ENCODE measurements around the gene SLC10A6.

The SLC10A6 gene

GRCh38 chr4:86834901-86835300 is 14.3 kb downstream of the SLC10A6 start:
- DNase-seq (ENCODE audit: extremely low read depth, insufficient read length), result no peak
- no peaks in the 10 kb centered on the region for H3K36me3 ChIP-seq (ENCODE audit: control insufficient read depth, insufficient read depth, low read length)

DNA sequence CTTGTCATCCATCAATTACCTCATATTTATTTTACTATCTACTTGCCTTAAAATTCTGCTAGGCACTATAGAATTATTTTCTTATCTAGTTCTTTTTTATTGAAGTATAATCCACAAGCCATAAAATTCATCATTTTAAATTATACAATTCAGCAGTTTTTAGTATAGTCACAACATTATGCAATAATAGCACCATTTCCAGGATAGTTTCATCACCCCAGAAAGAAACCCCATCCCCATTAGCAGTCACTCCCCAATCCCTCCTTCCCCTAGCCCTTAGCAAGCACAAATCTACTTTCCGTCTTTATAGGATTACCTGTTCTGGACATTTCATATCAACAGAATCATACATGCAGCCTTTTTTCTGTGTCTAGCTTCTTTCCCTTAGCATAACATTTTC is 15.6 kb downstream of the SLC10A6 start:
- TF ChIP-seq, protein P1, sequence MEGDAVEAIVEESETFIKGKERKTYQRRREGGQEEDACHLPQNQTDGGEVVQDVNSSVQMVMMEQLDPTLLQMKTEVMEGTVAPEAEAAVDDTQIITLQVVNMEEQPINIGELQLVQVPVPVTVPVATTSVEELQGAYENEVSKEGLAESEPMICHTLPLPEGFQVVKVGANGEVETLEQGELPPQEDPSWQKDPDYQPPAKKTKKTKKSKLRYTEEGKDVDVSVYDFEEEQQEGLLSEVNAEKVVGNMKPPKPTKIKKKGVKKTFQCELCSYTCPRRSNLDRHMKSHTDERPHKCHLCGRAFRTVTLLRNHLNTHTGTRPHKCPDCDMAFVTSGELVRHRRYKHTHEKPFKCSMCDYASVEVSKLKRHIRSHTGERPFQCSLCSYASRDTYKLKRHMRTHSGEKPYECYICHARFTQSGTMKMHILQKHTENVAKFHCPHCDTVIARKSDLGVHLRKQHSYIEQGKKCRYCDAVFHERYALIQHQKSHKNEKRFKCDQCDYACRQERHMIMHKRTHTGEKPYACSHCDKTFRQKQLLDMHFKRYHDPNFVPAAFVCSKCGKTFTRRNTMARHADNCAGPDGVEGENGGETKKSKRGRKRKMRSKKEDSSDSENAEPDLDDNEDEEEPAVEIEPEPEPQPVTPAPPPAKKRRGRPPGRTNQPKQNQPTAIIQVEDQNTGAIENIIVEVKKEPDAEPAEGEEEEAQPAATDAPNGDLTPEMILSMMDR (IDR thresholded peaks at IDR 0.05; ENCODE audit: insufficient read depth, low read length, poor library complexity, severe bottlenecking), result no peak
- Histone ChIP-seq H3K36me3 (ENCODE audit: control insufficient read depth, insufficient read depth, low read length) (no peaks in the 10 kb centered on the region), H3K27me3 (replicated peaks; ENCODE audit: control insufficient read depth, insufficient read depth, low read length) (no peaks in the 10 kb centered on the region; the same call in 1 of the 2 replicates), H3K4me3 (replicated peaks; ENCODE audit: low read depth, low read length) (no peak overlapping the region)
- DNase-seq (ENCODE audit: extremely low read depth, insufficient read length), result no peak

More at GRCh38 chr4:86834901-86835300, 14.3 kb downstream of the SLC10A6 start:
- TF ChIP-seq, protein P1 (IDR thresholded peaks at IDR 0.05; ENCODE audit: insufficient read depth, low read length, poor library complexity, severe bottlenecking), result no peak
- Histone ChIP-seq H3K4me3 (replicated peaks; ENCODE audit: low read depth, low read length) (no peak overlapping the region), H3K27me3 (replicated peaks; ENCODE audit: control insufficient read depth, insufficient read depth, low read length) (no peaks in the 10 kb centered on the region; the same call in 1 of the 2 replicates)

GRCh38 chr4:86831262-86832130 is 17.7 kb downstream of the SLC10A6 start:
- Histone ChIP-seq H3K27me3 (replicated peaks; ENCODE audit: control insufficient read depth, insufficient read depth, low read length) (no peaks in the 10 kb centered on the region; the same call in 1 of the 2 replicates), H3K4me3 (replicated peaks; ENCODE audit: low read depth, low read length) (no peak overlapping the region), H3K36me3 (ENCODE audit: control insufficient read depth, insufficient read depth, low read length) (no peaks in the 10 kb centered on the region)
- TF ChIP-seq, protein P1 (IDR thresholded peaks at IDR 0.05; ENCODE audit: insufficient read depth, low read length, poor library complexity, severe bottlenecking), result no peak
- DNase-seq (ENCODE audit: extremely low read depth, insufficient read length), result no peak

GRCh38 chr4:86825511-86825910 is 23.7 kb downstream of the SLC10A6 start:
- TF ChIP-seq, protein P1 (IDR thresholded peaks at IDR 0.05; ENCODE audit: insufficient read depth, low read length, poor library complexity, severe bottlenecking), result no peak
- DNase-seq (ENCODE audit: extremely low read depth, insufficient read length), result no peak
- no peak overlapping the region for H3K4me3 ChIP-seq (replicated peaks; ENCODE audit: low read depth, low read length)
- no peaks in the 10 kb centered on the region for H3K36me3 ChIP-seq (ENCODE audit: control insufficient read depth, insufficient read depth, low read length)
- no peaks in the 10 kb centered on the region for H3K27me3 ChIP-seq (replicated peaks; ENCODE audit: control insufficient read depth, insufficient read depth, low read length)

- TF ChIP-seq, protein P1 (IDR thresholded peaks at IDR 0.05; ENCODE audit: insufficient read depth, low read length, poor library complexity, severe bottlenecking), result no peak
- Histone ChIP-seq H3K4me3 (replicated peaks; ENCODE audit: low read depth, low read length) (no peak overlapping the region), H3K36me3 (ENCODE audit: control insufficient read depth, insufficient read depth, low read length) (no peaks in the 10 kb centered on the region), H3K27me3 (replicated peaks; ENCODE audit: control insufficient read depth, insufficient read depth, low read length) (no peaks in the 10 kb centered on the region)
- DNase-seq (ENCODE audit: extremely low read depth, insufficient read length), result no peak
Measured at GRCh38 chr4:86822136-86822535, 27.0 kb downstream of the SLC10A6 start.

All from GM06990 (cell line).